Endothelial cell of umbilical vein (primary cell): ENCODE measurements around the gene CCR2. TPM values are rescaled to one million over a fixed set of nuclear protein-coding genes. Genes with fewer than 3 reads are reported as not detected.

Source experiments
- BruUV-seq: library from RNA; stranded (reverse); fragments of 400-500 nt; replicated peaks from 2 replicates; lab custom pipeline; 2021; lab: Mats Ljungman, UMichigan
- CTCF ChIA-PET: fragments of 300-600, 350-600 bp; sonication (Branson Sonifier 250); formaldehyde crosslinking; loops from one replicate; lab custom pipeline; 2021; ENCODE audit warnings: antibody characterized with exemption, inconsistent platforms; lab: Charles Lee
- POLR2A ChIA-PET: fragments of 300-600, 350-600 bp; sonication (Branson Sonifier 250); formaldehyde crosslinking; loops from one replicate; lab custom pipeline; 2021; ENCODE audit warnings: antibody characterized with exemption, inconsistent platforms; lab: Charles Lee
- DNase-seq: peaks from one replicate; pipeline ENCODE4 v3.0.0-alpha.2; 2011; ENCODE audit warnings: low read depth, low spot score
- FAIRE-seq: peaks from 2 replicates; lab custom pipeline; 2011; peaks lifted over from hg19 to GRCh38; lab: Jason Lieb, UNC
- H2AFZ ChIP-seq: 2 replicates; pipeline ENCODE4 v1.6.0; 2012; ENCODE audit warnings: low read depth, low read length, control low read depth, inconsistent platforms
- H3K27ac ChIP-seq: 2 replicates; pipeline ENCODE4 v1.5.1; 2011; ENCODE audit warnings: low read depth, mild to moderate bottlenecking, control low read depth, low read length, moderate library complexity; ENCODE audit not compliant: insufficient read depth
- H3K27me3 ChIP-seq, 2 experiments: 2 replicates each; pipeline versions ENCODE4 v1.6.0 to v1.6.1; 2011; ENCODE audit warnings: low read length in 2 of 2, mixed read lengths in 1 of 2; ENCODE audit not compliant: control insufficient read depth in 2 of 2, insufficient read depth in 2 of 2
- H3K36me3 ChIP-seq, 2 experiments: 2 replicates in 1 of 2; 3 replicates in 1 of 2; pipeline ENCODE4 v1.5.1; 2011; ENCODE audit warnings: low read length in 2 of 2, mild to moderate bottlenecking in 1 of 2, moderate library complexity in 1 of 2; ENCODE audit not compliant: control insufficient read depth in 2 of 2, insufficient read depth in 2 of 2; ENCODE audit errors: extremely low read depth in 1 of 2
- H3K4me1 ChIP-seq: 3 replicates; pipeline ENCODE4 v1.5.1; 2011; ENCODE audit warnings: mild to moderate bottlenecking, low read length; ENCODE audit not compliant: control insufficient read depth, insufficient read depth; ENCODE audit errors: extremely low read depth
- H3K4me2 ChIP-seq: 2 replicates; pipeline ENCODE4 v1.6.1; 2011; ENCODE audit warnings: low read length, control low read depth, mixed read lengths; ENCODE audit not compliant: insufficient read depth
- H3K4me3 ChIP-seq, 3 experiments: fragments of 200-600 bp in 1 of 3; sonication (generic), shearing (Covaris generic) in 1 of 3; replicated peaks in 1 of 3; 2 replicates each; pipeline ENCODE4 v1.5.1; 2011 to 2016; ENCODE audit warnings: control low read depth in 3 of 3, low read length in 3 of 3, mild to moderate bottlenecking in 2 of 3, inconsistent platforms in 1 of 3, low read depth in 1 of 3, moderate library complexity in 1 of 3; ENCODE audit not compliant: insufficient read depth in 1 of 3
- H3K79me2 ChIP-seq: 2 replicates; pipeline ENCODE4 v1.6.0; 2012; ENCODE audit warnings: low read length, inconsistent platforms; ENCODE audit not compliant: control insufficient read depth, insufficient read depth
- H3K9ac ChIP-seq: replicated peaks from 2 replicates; pipeline ENCODE3; 2011; ENCODE audit warnings: low read length, control low read depth; ENCODE audit not compliant: insufficient read depth; ENCODE audit errors: extremely low read depth
- H3K9me1 ChIP-seq: replicated peaks from 3 replicates; pipeline ENCODE4 v1.6.0; 2011; ENCODE audit warnings: mild to moderate bottlenecking, low read length; ENCODE audit not compliant: control insufficient read depth, insufficient read depth; ENCODE audit errors: extremely low read depth
- H3K9me3 ChIP-seq: replicated peaks from 2 replicates; pipeline ENCODE4 v1.5.1; 2012; ENCODE audit warnings: low read length, inconsistent platforms; ENCODE audit not compliant: control insufficient read depth, insufficient read depth
- H4K20me1 ChIP-seq: replicated peaks from 2 replicates; pipeline ENCODE3; 2011; ENCODE audit warnings: mild to moderate bottlenecking, low read length; ENCODE audit not compliant: control insufficient read depth, insufficient read depth; ENCODE audit errors: extremely low read depth
- EZH2 ChIP-seq: IDR thresholded peaks from 2 replicates; pipeline ENCODE4 v1.6.1; 2012; ENCODE audit warnings: borderline replicate concordance, low read depth, mild to moderate bottlenecking, moderate library complexity, low read length, inconsistent platforms; ENCODE audit not compliant: severe bottlenecking
- FOS ChIP-seq: IDR thresholded peaks from 2 replicates; pipeline ENCODE4 v1.6.1; 2011; ENCODE audit warnings: mild to moderate bottlenecking, low read length, moderate library complexity, borderline replicate concordance; ENCODE audit not compliant: insufficient read depth
- GATA2 ChIP-seq: IDR thresholded peaks from 2 replicates; pipeline ENCODE4 v1.7.0; 2011; ENCODE audit warnings: low read depth, mild to moderate bottlenecking, moderate library complexity, mixed read lengths, low read length; ENCODE audit not compliant: insufficient read length, insufficient read depth
- JUN ChIP-seq: IDR thresholded peaks from 2 replicates; pipeline ENCODE4 v1.6.1; 2011; ENCODE audit warnings: borderline replicate concordance, low read depth; ENCODE audit not compliant: insufficient read length, insufficient read depth
- MYC ChIP-seq: IDR thresholded peaks from one replicate; pipeline ENCODE4 v1.6.1; 2011; ENCODE audit warnings: mild to moderate bottlenecking, low read depth, low read length
- POLR2A ChIP-seq: IDR thresholded peaks from 2 replicates; pipeline ENCODE4 v1.6.1; 2012; ENCODE audit warnings: low read depth, mild to moderate bottlenecking, control low read depth, low read length
- POLR2AphosphoS5 ChIP-seq: IDR thresholded peaks from 2 replicates; pipeline ENCODE4 v1.6.1; 2012; ENCODE audit warnings: low read depth, mild to moderate bottlenecking, control low read depth, low read length, moderate library complexity; ENCODE audit not compliant: insufficient read depth
- dilution Hi-C: fragments of 300-500 bp; cut with MboI; formaldehyde crosslinking; loops from one replicate; pipeline ENCODE4 v1.15.0; 2019; ENCODE audit warnings: low sequenced_read_pairs; ENCODE audit not compliant: extremely low pct_ligation_motif_present
- intact Hi-C: fragments of 100-400 bp; cut with micrococcal nuclease; formaldehyde crosslinking; loops from one replicate; pipeline ENCODE4 v1.10.0; 2022
- polyA plus RNA-seq, 4 experiments: library from polyadenylated mRNA; depleted of rRNA in 3 of 4; stranded (reverse) in 3 of 4; unstranded in 1 of 4; fragments of >200 nt; gene quantifications; 2 replicates each; pipeline versions ENCODE4 v1.2.1 to v1.2.3, GENCODE V29; 2011 to 2012; ENCODE audit warnings: missing spikeins in 1 of 4
- total RNA-seq: library from RNA; stranded (reverse); gene quantifications from 2 replicates; pipeline ENCODE4 v1.2.3, GENCODE V29; 2021
- TF ChIP-seq, protein P1 (sequence below), 2 donors: IDR thresholded peaks; 1 replicate in 1 of 2; 2 replicates in 1 of 2; pipeline ENCODE4 v1.5.1; 2011; ENCODE audit warnings: low read length in 2 of 2, mild to moderate bottlenecking in 2 of 2, moderate library complexity in 2 of 2, control low read depth in 1 of 2, inconsistent platforms in 1 of 2, low read depth in 1 of 2; ENCODE audit not compliant: insufficient read depth in 1 of 2; ENCODE audit errors: extremely low read depth in 1 of 2
- TF ChIP-seq, protein P2 (sequence below): IDR thresholded peaks from 2 replicates; pipeline ENCODE4 v1.6.1; 2011; ENCODE audit not compliant: insufficient read depth, insufficient read length

The CCR2 gene
- total and polyA plus RNA-seq, 2 donors (not counting 3 experiments of a cell fraction or from before 2014, with no cell fraction given), result not detected

DNA sequence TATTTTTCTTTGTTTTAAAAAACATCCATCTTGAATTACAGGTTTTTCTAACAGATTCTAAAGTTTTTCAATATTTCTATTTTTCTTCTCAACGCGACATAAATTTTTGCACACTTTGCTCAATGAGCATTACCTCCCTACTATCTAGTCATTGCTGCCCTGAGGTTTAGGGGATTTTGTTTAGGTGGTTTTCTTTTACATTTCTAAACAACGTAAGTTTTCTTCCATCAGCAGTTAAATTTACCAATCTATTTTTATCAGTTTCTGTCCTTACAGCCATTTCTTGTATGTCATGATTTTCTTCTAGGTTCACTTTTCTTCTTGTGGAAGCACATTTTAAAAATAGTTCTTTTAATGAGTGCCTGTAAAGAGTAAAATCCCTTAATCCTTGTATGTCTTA is 49.2 kb upstream of the CCR2 start:
- Histone ChIP-seq H3K4me1 (no peaks in the 10 kb centered on the region), H3K27me3 (peaks cover 0 to 19% of the 10 kb centered on the region in 2 experiments), H3K4me2 (no peak overlapping the region), H4K20me1 (no peaks in the 10 kb centered on the region), H3K36me3 (no peaks in the 10 kb centered on the region), H3K79me2 (no peaks in the 10 kb centered on the region), H3K9ac (no peak overlapping the region), H2AFZ (no peak overlapping the region), H3K9me3 (no peaks in the 10 kb centered on the region), H3K27ac (no peak overlapping the region), H3K9me1 (no peaks in the 10 kb centered on the region), H3K4me3 (no peak overlapping the region)
- dilution Hi-C loops (no loop called here), intact Hi-C loops (no loop called here)
- POLR2A ChIA-PET, result no interaction called here
- CTCF ChIA-PET, result no interaction called here
- no TSS peak for BruUV-seq
- FAIRE-seq (no peak), DNase-seq (no peak)
- no peak for TF ChIP-seq JUN
- TF ChIP-seq POLR2AphosphoS5, result no peak
- TF ChIP-seq GATA2, result no peak
- TF ChIP-seq MYC, result no peak
- TF ChIP-seq, protein P1, sequence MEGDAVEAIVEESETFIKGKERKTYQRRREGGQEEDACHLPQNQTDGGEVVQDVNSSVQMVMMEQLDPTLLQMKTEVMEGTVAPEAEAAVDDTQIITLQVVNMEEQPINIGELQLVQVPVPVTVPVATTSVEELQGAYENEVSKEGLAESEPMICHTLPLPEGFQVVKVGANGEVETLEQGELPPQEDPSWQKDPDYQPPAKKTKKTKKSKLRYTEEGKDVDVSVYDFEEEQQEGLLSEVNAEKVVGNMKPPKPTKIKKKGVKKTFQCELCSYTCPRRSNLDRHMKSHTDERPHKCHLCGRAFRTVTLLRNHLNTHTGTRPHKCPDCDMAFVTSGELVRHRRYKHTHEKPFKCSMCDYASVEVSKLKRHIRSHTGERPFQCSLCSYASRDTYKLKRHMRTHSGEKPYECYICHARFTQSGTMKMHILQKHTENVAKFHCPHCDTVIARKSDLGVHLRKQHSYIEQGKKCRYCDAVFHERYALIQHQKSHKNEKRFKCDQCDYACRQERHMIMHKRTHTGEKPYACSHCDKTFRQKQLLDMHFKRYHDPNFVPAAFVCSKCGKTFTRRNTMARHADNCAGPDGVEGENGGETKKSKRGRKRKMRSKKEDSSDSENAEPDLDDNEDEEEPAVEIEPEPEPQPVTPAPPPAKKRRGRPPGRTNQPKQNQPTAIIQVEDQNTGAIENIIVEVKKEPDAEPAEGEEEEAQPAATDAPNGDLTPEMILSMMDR (IDR thresholded peaks at IDR 0.05; ENCODE audit: extremely low read depth in 1 of 2, insufficient read depth in 1 of 2, low read depth in 1 of 2, low read length in 2 of 2), result no peak
- no peak for TF ChIP-seq EZH2
- TF ChIP-seq POLR2A, result no peak
- no peak for TF ChIP-seq FOS
- TF ChIP-seq, protein P2, sequence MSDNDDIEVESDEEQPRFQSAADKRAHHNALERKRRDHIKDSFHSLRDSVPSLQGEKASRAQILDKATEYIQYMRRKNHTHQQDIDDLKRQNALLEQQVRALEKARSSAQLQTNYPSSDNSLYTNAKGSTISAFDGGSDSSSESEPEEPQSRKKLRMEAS, result no peak
